H1 (cell line): ENCODE results near the gene TNFAIP1. TPM values are rescaled to one million over a fixed set of nuclear protein-coding genes. Genes with fewer than 3 reads are reported as not detected.

Experiments
- CTCF ChIA-PET: fragments of 300-600 bp; sonication (Branson Sonifier 250); formaldehyde crosslinking; loops from one replicate; lab custom pipeline; 2021; ENCODE audit not compliant: partially characterized antibody; lab: Charles Lee
- POLR2A ChIA-PET: fragments of 300-600 bp; sonication (Branson Sonifier 250); formaldehyde crosslinking; loops from one replicate; lab custom pipeline; 2021; ENCODE audit warnings: inconsistent platforms; ENCODE audit not compliant: partially characterized antibody; lab: Charles Lee
- DNase-seq, 2 experiments: peaks; one replicate each; pipeline versions ENCODE4 v3.0.0 to v3.0.0-alpha.2; 2010 to 2022; ENCODE audit warnings: low spot score in 2 of 2, low read depth in 1 of 2, mixed read lengths in 1 of 2
- FAIRE-seq: peaks from 2 replicates; lab custom pipeline; 2011; peaks lifted over from hg19 to GRCh38; lab: Jason Lieb, UNC
- H2AFZ ChIP-seq: 2 replicates; pipeline ENCODE4 v1.8.1; 2012; ENCODE audit warnings: low read length, inconsistent platforms
- H2AK5ac ChIP-seq: 2 replicates; pipeline ENCODE4 v1.6.1; 2013; ENCODE audit warnings: low read depth, low read length
- H2BK120ac ChIP-seq: replicated peaks from 2 replicates; pipeline ENCODE3; 2013; ENCODE audit warnings: low read depth, low read length, inconsistent platforms
- H2BK12ac ChIP-seq: 2 replicates; pipeline ENCODE4 v1.6.1; 2013; ENCODE audit warnings: low read depth, low read length
- H2BK15ac ChIP-seq: 2 replicates; pipeline ENCODE4 v1.6.1; 2013; ENCODE audit warnings: low read length
- H2BK20ac ChIP-seq: 2 replicates; pipeline ENCODE4 v1.6.1; 2013; ENCODE audit warnings: low read length
- H2BK5ac ChIP-seq: 2 replicates; pipeline ENCODE4 v1.6.1; 2013; ENCODE audit warnings: low read depth, low read length
- H3K14ac ChIP-seq: 2 replicates; pipeline ENCODE4 v1.6.1; 2013; ENCODE audit warnings: inconsistent platforms; ENCODE audit not compliant: insufficient read length
- H3K18ac ChIP-seq: 2 replicates; pipeline ENCODE4 v1.6.1; 2013; ENCODE audit warnings: low read length; ENCODE audit errors: extremely low read depth
- H3K23ac ChIP-seq: 2 replicates; pipeline ENCODE4 v1.6.1; 2013; ENCODE audit warnings: inconsistent platforms; ENCODE audit not compliant: insufficient read length
- H3K23me2 ChIP-seq: 2 replicates; pipeline ENCODE4 v1.6.1; 2013; ENCODE audit warnings: low read depth, low read length
- H3K27ac ChIP-seq: 2 replicates; pipeline ENCODE4 v1.6.1; 2011; ENCODE audit warnings: low read depth, low read length, inconsistent platforms
- H3K27me3 ChIP-seq, 4 experiments: replicated peaks in 1 of 4; 1 replicate in 1 of 4; 2 replicates in 3 of 4; pipeline versions ENCODE4 v1.6.1 to v1.8.1; 2011 to 2013; ENCODE audit warnings: low read length in 3 of 4, mild to moderate bottlenecking in 3 of 4, inconsistent platforms in 2 of 4, mixed read lengths in 2 of 4, moderate library complexity in 1 of 4; ENCODE audit not compliant: control insufficient read depth in 3 of 4, insufficient read depth in 3 of 4; ENCODE audit errors: extremely low read depth in 1 of 4
- H3K36me3 ChIP-seq, 4 experiments: 2 replicates each; pipeline versions ENCODE4 v1.6.1 to v1.8.1; 2011 to 2013; ENCODE audit warnings: mild to moderate bottlenecking in 4 of 4, low read length in 3 of 4, moderate library complexity in 2 of 4, control low read depth in 1 of 4, inconsistent platforms in 1 of 4; ENCODE audit not compliant: insufficient read depth in 4 of 4, control insufficient read depth in 2 of 4
- H3K4ac ChIP-seq: replicated peaks from 2 replicates; pipeline ENCODE3; 2013; ENCODE audit warnings: low read length, low read depth, mixed read lengths, inconsistent platforms; ENCODE audit not compliant: insufficient read length
- H3K4me1 ChIP-seq, 4 experiments: replicated peaks in 1 of 4; 1 replicate in 1 of 4; 2 replicates in 3 of 4; pipeline versions ENCODE4 v1.6.1 to v1.8.1; 2011 to 2013; ENCODE audit warnings: low read length in 3 of 4, inconsistent platforms in 2 of 4, mixed read lengths in 1 of 4; ENCODE audit not compliant: insufficient read depth in 4 of 4, control insufficient read depth in 3 of 4
- H3K4me2 ChIP-seq, 2 experiments: 2 replicates each; pipeline versions ENCODE4 v1.6.1 to v1.8.1; 2011 to 2013; ENCODE audit warnings: low read depth in 2 of 2, low read length in 2 of 2, control low read depth in 1 of 2, inconsistent platforms in 1 of 2, mild to moderate bottlenecking in 1 of 2; ENCODE audit not compliant: insufficient read depth in 1 of 2
- H3K4me3 ChIP-seq, 4 experiments: fragments of 200-600, 300-600 bp in 1 of 4; sonication (generic), shearing (Covaris generic), sonication (Bioruptor Twin) in 1 of 4; 2 replicates each; pipeline versions ENCODE4 v1.5.1 to v1.8.1; 2011 to 2016; ENCODE audit warnings: low read length in 4 of 4, low read depth in 3 of 4, control low read depth in 2 of 4, inconsistent platforms in 2 of 4, mild to moderate bottlenecking in 2 of 4, mixed read lengths in 1 of 4, moderate library complexity in 1 of 4; ENCODE audit not compliant: insufficient read depth in 2 of 4; ENCODE audit errors: extremely low read depth in 1 of 4
- H3K56ac ChIP-seq: replicated peaks from 2 replicates; pipeline ENCODE3; 2013; ENCODE audit warnings: low read depth, mild to moderate bottlenecking, mixed read lengths, low read length, inconsistent platforms; ENCODE audit not compliant: insufficient read length
- H3K79me1 ChIP-seq: 2 replicates; pipeline ENCODE4 v1.6.1; 2013; ENCODE audit warnings: low read depth, low read length, control low read depth
- H3K79me2 ChIP-seq, 2 experiments: 2 replicates each; pipeline versions ENCODE4 v1.6.1 to v1.8.1; 2012 to 2013; ENCODE audit warnings: low read length in 2 of 2, mild to moderate bottlenecking in 2 of 2, inconsistent platforms in 1 of 2; ENCODE audit not compliant: insufficient read depth in 2 of 2, control insufficient read depth in 1 of 2
- H3K9ac ChIP-seq, 4 experiments: replicated peaks in 1 of 4; 1 replicate in 1 of 4; 2 replicates in 3 of 4; pipeline versions ENCODE4 v1.6.1 to v1.8.1; 2011 to 2013; ENCODE audit warnings: low read depth in 3 of 4, low read length in 3 of 4, control low read depth in 2 of 4, mild to moderate bottlenecking in 2 of 4, moderate library complexity in 2 of 4, inconsistent platforms in 1 of 4; ENCODE audit errors: extremely low read depth in 1 of 4
- H3K9me3 ChIP-seq, 2 experiments: 2 replicates each; pipeline versions ENCODE4 v1.6.1 to v1.8.1; 2012 to 2013; ENCODE audit warnings: mild to moderate bottlenecking in 2 of 2, moderate library complexity in 2 of 2, control low read depth in 1 of 2, inconsistent platforms in 1 of 2, low read depth in 1 of 2, low read length in 1 of 2, mixed read lengths in 1 of 2; ENCODE audit not compliant: insufficient read depth in 2 of 2
- H4K20me1 ChIP-seq, 2 experiments: replicated peaks in 1 of 2; 2 replicates each; pipeline versions ENCODE3 to v1.8.1; 2011 to 2013; ENCODE audit warnings: inconsistent platforms in 2 of 2, low read length in 2 of 2, mild to moderate bottlenecking in 1 of 2; ENCODE audit not compliant: insufficient read depth in 2 of 2, control insufficient read depth in 1 of 2
- H4K5ac ChIP-seq: 2 replicates; pipeline ENCODE4 v1.6.1; 2013; ENCODE audit warnings: low read length, low read depth, mixed read lengths, inconsistent platforms; ENCODE audit not compliant: insufficient read length
- H4K8ac ChIP-seq: 2 replicates; pipeline ENCODE4 v1.8.0; 2013; ENCODE audit warnings: mild to moderate bottlenecking, moderate library complexity, low read length, inconsistent platforms; ENCODE audit not compliant: insufficient read depth; ENCODE audit errors: extremely low read depth
- H4K91ac ChIP-seq: replicated peaks from 2 replicates; pipeline ENCODE3; 2013; ENCODE audit warnings: low read length, mixed read lengths, inconsistent platforms; ENCODE audit not compliant: insufficient read length
- CREB1 ChIP-seq: IDR thresholded peaks from 2 replicates; pipeline ENCODE4 v1.6.1; 2012; ENCODE audit warnings: inconsistent platforms
- GTF2F1 ChIP-seq: IDR thresholded peaks from 2 replicates; pipeline ENCODE4 v1.6.1; 2012; ENCODE audit warnings: low read depth, low read length, improper control_type of control experiment, borderline replicate concordance
- HDAC2 ChIP-seq, 2 experiments: fragments of 300-600 bp in 1 of 2; sonication (generic) in 1 of 2; IDR thresholded peaks; 2 replicates each; pipeline ENCODE4 v1.6.1; 2011 to 2012; ENCODE audit warnings: low read depth in 2 of 2, low read length in 2 of 2, mild to moderate bottlenecking in 2 of 2, moderate library complexity in 2 of 2, borderline replicate concordance in 1 of 2, inconsistent platforms in 1 of 2
- JUND ChIP-seq: IDR thresholded peaks from 2 replicates; pipeline ENCODE4 v1.6.1; 2011; ENCODE audit warnings: mild to moderate bottlenecking, improper control_type of control experiment, low read length
- KDM1A ChIP-seq: fragments of 200-600, 300-600 bp; sonication (generic); IDR thresholded peaks from 2 replicates; pipeline ENCODE4 v1.7.1; 2016; ENCODE audit warnings: mild to moderate bottlenecking, low read length, borderline replicate concordance
- MAFK ChIP-seq: IDR thresholded peaks from 2 replicates; pipeline ENCODE4 v1.6.1; 2012; ENCODE audit warnings: low read depth, mild to moderate bottlenecking, improper control_type of control experiment, low read length
- PHF8 ChIP-seq: fragments of 200-600 bp; sonication (generic); conservative IDR thresholded peaks from 2 replicates; pipeline ENCODE4 v1.7.1; 2012; ENCODE audit warnings: low read depth, mild to moderate bottlenecking, inconsistent platforms, low read length, moderate library complexity
- TBP ChIP-seq: IDR thresholded peaks from 2 replicates; pipeline ENCODE4 v1.6.1; 2011; ENCODE audit warnings: low read depth, low read length, improper control_type of control experiment
- WGBS, 2 experiments: shearing (Covaris generic) in 1 of 2; methylation state at CpG; one replicate each; pipeline versions ENCODE4 v1.1.6 to v1.1.7; 2013 to 2015; ENCODE audit warnings: low lambda C conversion rate in 2 of 2, mixed read lengths in 2 of 2, inconsistent platforms in 1 of 2, low coverage in 1 of 2, missing lambda C conversion rate in 1 of 2; ENCODE audit not compliant: insufficient replicate concordance in 2 of 2, insufficient coverage in 1 of 2, insufficient read length in 1 of 2; ENCODE audit errors: extremely low coverage in 1 of 2, missing lambda C conversion rate in 1 of 2; 5-methylcytosine and 5-hydroxymethylcytosine counted together
- polyA plus RNA-seq, 7 experiments: library from polyadenylated mRNA; depleted of rRNA in 3 of 7; stranded (reverse) in 5 of 7; unstranded in 2 of 7; fragments of >200 nt in 5 of 7; fragments of 200-250 nt in 2 of 7; gene quantifications; 1 replicate in 5 of 7; 2 replicates in 1 of 7; 4 replicates in 1 of 7; pipeline versions ENCODE4 v1.2.1 to v1.2.3, GENCODE V29; 2011 to 2013; ENCODE audit warnings: missing spikeins in 2 of 7, mixed read lengths in 2 of 7
- total RNA-seq: library from RNA; stranded (reverse); fragmentation: NEBNext Ultra II Directional; extraction: Animal tissue kit (Norgen Biotek cat#: 25700); gene quantifications from 2 replicates; pipeline ENCODE4 v1.2.1, GENCODE V29; 2021

TNFAIP1 gene
- total and polyA plus RNA-seq, 2 of the 8 experiments (the other 6 are each of a cell fraction or from before 2014, with no cell fraction given): 16.9 to 19.5 TPM

DNA sequence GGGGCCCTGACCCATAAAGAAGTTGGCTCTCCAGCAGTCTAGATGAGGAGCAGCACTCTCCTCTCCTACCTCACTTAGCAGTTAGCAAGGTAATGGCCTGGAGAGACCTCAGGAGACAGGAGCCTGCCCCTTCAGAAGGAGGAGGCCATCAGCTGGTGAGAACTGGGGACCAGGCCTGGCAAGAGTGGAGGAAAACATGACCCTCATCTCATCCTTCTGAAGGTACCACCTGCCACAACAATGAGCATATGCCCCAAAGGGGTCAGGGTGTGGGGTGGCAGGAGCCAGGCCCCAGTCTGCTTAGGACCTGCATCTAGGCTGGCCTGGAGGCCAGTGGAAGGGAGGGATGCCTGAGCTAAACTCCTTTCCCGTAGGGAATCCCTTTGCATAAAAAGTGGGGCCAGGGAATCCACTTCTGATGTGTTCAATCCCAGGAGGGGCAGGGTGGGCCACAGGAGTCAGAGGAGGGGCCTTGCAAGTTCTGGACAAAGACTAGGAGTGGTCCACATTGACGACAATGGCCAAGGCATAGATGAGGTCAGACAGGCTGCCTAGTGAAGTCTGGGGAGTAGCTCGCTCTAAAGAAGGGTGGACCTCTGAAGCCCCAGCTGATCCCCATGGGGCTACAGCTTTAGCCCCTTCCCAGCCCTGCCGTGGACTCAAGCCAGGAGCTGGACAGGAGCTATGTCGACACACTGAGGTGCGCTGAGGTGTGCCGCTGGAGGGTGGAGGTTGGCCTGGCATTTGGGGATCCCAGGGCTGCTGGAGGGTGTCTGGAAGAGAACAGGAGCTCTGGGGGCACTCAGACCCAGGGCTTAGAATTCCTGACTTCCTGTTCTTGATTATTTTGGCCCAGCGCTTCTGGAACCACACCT lies 28.5 kb downstream of the TNFAIP1 start:
- no peaks in the 10 kb centered on the region for H4K20me1 ChIP-seq
- H3K4ac ChIP-seq: no peak overlapping the region
- H2BK5ac ChIP-seq: no peak overlapping the region
- H3K4me3 ChIP-seq: no peak overlapping the region
- no peak overlapping the region for H2BK120ac ChIP-seq
- no peak for TF ChIP-seq HDAC2 (IDR thresholded peaks at IDR 0.05; ENCODE audit: borderline replicate concordance in 1 of 2, low read depth in 2 of 2, low read length in 2 of 2)
- TF ChIP-seq TBP: no peak
- no peak for TF ChIP-seq JUND
- TF ChIP-seq MAFK: no peak
- no peak for TF ChIP-seq PHF8
- no peak for TF ChIP-seq KDM1A
- TF ChIP-seq GTF2F1: no peak
- no peak for TF ChIP-seq CREB1
- H2AK5ac ChIP-seq: no peak overlapping the region
- H2BK12ac ChIP-seq: no peak overlapping the region
- H3K9me3 ChIP-seq: no peaks in the 10 kb centered on the region
- FAIRE-seq: no peak
- H2BK15ac ChIP-seq: no peak overlapping the region
- H3K36me3 ChIP-seq: peaks cover 7 to 24% (median 19%) of the 10 kb centered on the region in 4 experiments; a peak in 7 of 8 replicates
- H4K5ac ChIP-seq: no peak overlapping the region
- H3K27me3 ChIP-seq: no peaks in the 10 kb centered on the region
- no peaks in the 10 kb centered on the region for H3K79me2 ChIP-seq
- H4K8ac ChIP-seq: no peak overlapping the region
- H3K14ac ChIP-seq: no peak overlapping the region
- H3K27ac ChIP-seq: no peak overlapping the region
- DNase-seq: no peak
- no peak overlapping the region for H2AFZ ChIP-seq
- POLR2A ChIA-PET: interaction anchor here (0.9 to 12.7 kb wide), 6 partner anchors 6 to 185 kb away, joined by 3 to 103 read pairs (median 12); partner anchors contain the start of genes IFT20, POLDIP2, SARM1 and SEBOX
- no peaks in the 10 kb centered on the region for H3K23me2 ChIP-seq
- no peak overlapping the region for H3K23ac ChIP-seq
- no peaks in the 10 kb centered on the region for H3K79me1 ChIP-seq
- no peaks in the 10 kb centered on the region for H3K4me1 ChIP-seq
- H3K18ac ChIP-seq: no peak overlapping the region
- H2BK20ac ChIP-seq: no peak overlapping the region
- H3K9ac ChIP-seq: no peak overlapping the region
- no peak overlapping the region for H3K4me2 ChIP-seq
- no peak overlapping the region for H3K56ac ChIP-seq
- no peak overlapping the region for H4K91ac ChIP-seq
- 93% methylated on average over 8 of the region's 8 CpGs; no CpG with 5 or more reads in 1 of the 2 experiments for WGBS, 2 experiments
- CTCF ChIA-PET: interaction anchor here (1.5 to 2.0 kb wide), 2 partner anchors 9 to 18 kb away, joined by 4 to 6 read pairs; no protein-coding TSS in a partner anchor
